Heart left ventricle (tissue), 16 donors: Measurements from ENCODE around the gene SKI. TPM values are rescaled to one million over a fixed set of nuclear protein-coding genes. Genes with fewer than 3 reads are reported as not detected.

Source experiments
- ATAC-seq, 4 donors: fragments of 200-7000 bp; cut with Tn5 transposase; one replicate each; pipeline ENCODE4 v1.9.1; 2020 to 2022; ENCODE audit warnings: moderate library complexity in 4 of 4, mild to moderate bottlenecking in 3 of 4, moderate number of reproducible peaks in 1 of 4
- DNase-seq, 5 donors: peaks; one replicate each; pipeline ENCODE4 v3.0.0-alpha.2; 2020
- H3K27ac ChIP-seq, 12 donors: fragments of 200-600 bp; sonication (generic) in 4 of 12; one replicate each; pipeline versions ENCODE4 v1.5.0 to v1.8.0; 2016 to 2022; ENCODE audit warnings: mild to moderate bottlenecking in 2 of 12
- H3K27me3 ChIP-seq, 9 donors: fragments of 200-600 bp; sonication (generic) in 2 of 9; one replicate each; pipeline versions ENCODE4 v1.5.1 to v1.8.0; 2016 to 2022; ENCODE audit warnings: mild to moderate bottlenecking in 3 of 9
- H3K36me3 ChIP-seq, 9 donors: fragments of 200-600 bp; sonication (generic) in 2 of 9; one replicate each; pipeline versions ENCODE4 v1.5.0 to v1.8.0; 2018 to 2022; ENCODE audit warnings: mild to moderate bottlenecking in 2 of 9
- H3K4me1 ChIP-seq, 12 donors: fragments of 200-600 bp; sonication (generic) in 4 of 12; one replicate each; pipeline versions ENCODE4 v1.5.0 to v1.8.0; 2016 to 2022; ENCODE audit warnings: mild to moderate bottlenecking in 3 of 12
- H3K4me3 ChIP-seq, 12 donors: fragments of 200-600 bp; sonication (generic) in 4 of 12; one replicate each; pipeline versions ENCODE4 v1.5.0 to v1.8.0; 2017 to 2022; ENCODE audit warnings: mild to moderate bottlenecking in 9 of 12, moderate library complexity in 4 of 12
- H3K9me3 ChIP-seq, 12 donors: fragments of 200-600 bp; sonication (generic) in 4 of 12; one replicate each; pipeline versions ENCODE4 v1.5.0 to v1.8.0; 2016 to 2022; ENCODE audit warnings: mild to moderate bottlenecking in 1 of 12
- CTCF ChIP-seq, 12 donors: fragments of 200-600 bp; sonication (generic) in 4 of 12; IDR thresholded peaks; one replicate each; pipeline versions ENCODE4 v1.5.0 to v1.8.0; 2018 to 2022; ENCODE audit warnings: antibody characterized with exemption in 12 of 12, mild to moderate bottlenecking in 5 of 12
- POLR2A ChIP-seq, 2 donors: fragments of 450-650 bp; IDR thresholded peaks; one replicate each; pipeline ENCODE4 v1.6.1; 2017; ENCODE audit warnings: antibody characterized with exemption in 2 of 2, mild to moderate bottlenecking in 2 of 2, moderate library complexity in 2 of 2
- WGBS, 4 donors: extraction: QIAGEN DNeasy Blood & Tissue Kit in 2 of 4; methylation state at CpG; one replicate each; pipeline versions ENCODE4 v1.1.5 to v1.1.7; 2013 to 2018; 5-methylcytosine and 5-hydroxymethylcytosine counted together
- intact Hi-C, 10 donors: fragments of 100-400 bp; cut with DNase I; formaldehyde crosslinking; loops; one replicate each; pipeline versions ENCODE4 v1.11.1 to v1.14.2; 2022
- polyA plus RNA-seq, 2 donors: library from polyadenylated mRNA; stranded (reverse); fragments of 200-250 nt; gene quantifications; one replicate each; pipeline ENCODE4 v1.2.3, GENCODE V29; 2013
- total RNA-seq, 9 donors: library from RNA; depleted of rRNA in 2 of 9; stranded (reverse); fragments of >200 nt in 2 of 9; fragmentation: NEBNext Ultra II Directional in 3 of 9; extraction: Animal tissue kit (Norgen Biotek cat#: 25700) in 3 of 9; gene quantifications; one replicate each; pipeline versions ENCODE4 v1.1.0 to v1.2.4, GENCODE V29; 2016 to 2023
- donor health status: ischemic (EF 13 %, LVEDD 7.1; RV severe dilation, severe dysfunction).
- donor health status: healthy with polysubstance abuse.
- donor health status: DM: no; HTN: yes; CAD: no.
- donor health status: DM: no; HTN: no; CAD: no.
- donor health status: ischemic (EF 25% LVEDD 6.9; RV normal size, moderate dysfunction).
- donor health status: ischemic (EF 25% LVEDD 5.7; RV mildly dilated, moderate dysfunction).
- donor health status: healthy.
- donor health status: DM: yes; HTN: yes; CAD: no.
- donor health status: ischemic (EF 35%, LVEDD 5.7; RV mildly dilated, moderate dysfunction).
- donor health status: nonischemic (EF 11% LVEDD 7.7; RV severe dilation, severe dysfunction).
- donor health status: DM: yes; HTN: yes; CAD: no.
- donor health status: PGD.
- donor health status: ischemic (EF 29% LVEDD 5.4; RV normal size, mild dysfunction).
- donor health status: nonischemic (EF 23%, LVEDD 6.1; RV moderate dilation, normal function).

Gene SKI
- total and polyA plus RNA-seq, 11 donors: 16.9 to 52.7 (median 38.9) TPM

GRCh38 chr1:2224631-2225428 lies 3.3 kb upstream of the SKI start:
- Histone ChIP-seq H3K9me3 (no peaks in the 10 kb centered on the region), H3K4me3 (no peak overlapping the region), H3K27me3 (no peaks in the 10 kb centered on the region), H3K4me1 (peaks cover 0 to 25% (median 9%) of the 10 kb centered on the region in 12 donors), H3K36me3 (no peaks in the 10 kb centered on the region), H3K27ac (no peak overlapping the region)
- TF ChIP-seq POLR2A (IDR thresholded peaks at IDR 0.05): no peak
- TF ChIP-seq CTCF (IDR thresholded peaks at IDR 0.05): no peak
- WGBS, 4 donors: 80 to 88% (median 83%) methylated on average over 9 to 18 of the region's 18 CpGs
- DNase-seq: no peak
- intact Hi-C loops: loop anchor here in 1 of 10 donors (5.0 kb wide), 1 partner anchor 87 kb away; no protein-coding TSS in a partner anchor
- ATAC-seq: no peak

GRCh38 chr1:2226525-2227345 lies 1.4 kb upstream of the SKI start:
- intact Hi-C loops: loop anchor here in 4 of 10 donors (1.0 to 5.0 kb wide), 3 partner anchors 13 to 86 kb away; no protein-coding TSS in a partner anchor
- Histone ChIP-seq H3K36me3 (no peaks in the 10 kb centered on the region), H3K9me3 (no peaks in the 10 kb centered on the region), H3K27ac (peak overlapping the region; percentile 98 to 100 (median 100)), H3K4me3 (peak overlapping the region; percentile 58 to 96 (median 85)), H3K27me3 (no peaks in the 10 kb centered on the region), H3K4me1 (peaks cover 0 to 44% (median 24%) of the 10 kb centered on the region in 12 donors)
- TF ChIP-seq CTCF (IDR thresholded peaks at IDR 0.05): no peak
- TF ChIP-seq POLR2A (IDR thresholded peaks at IDR 0.05): no peak
- WGBS, 4 donors: 17 to 53% (median 20%) methylated on average over 19 to 73 of the region's 73 CpGs
- peak in 4 of 5 donors; percentile 29 to 72 (median 42) for DNase-seq
- ATAC-seq: peak in 1 of 4 donors; percentile 0

GRCh38 chr1:2227346-2228156 lies 568 bp upstream of the SKI start:
- Histone ChIP-seq H3K4me1 (peaks cover 0 to 52% (median 31%) of the 10 kb centered on the region in 12 donors), H3K36me3 (no peaks in the 10 kb centered on the region), H3K9me3 (no peaks in the 10 kb centered on the region), H3K27me3 (no peaks in the 10 kb centered on the region), H3K4me3 (peak overlapping the region; percentile 58 to 96 (median 85)), H3K27ac (peak overlapping the region; percentile 98 to 100 (median 100))
- 0 to 1% (median 0%) methylated on average over 8 to 129 of the region's 129 CpGs; no CpG with 5 or more reads in 1 of the 4 donors for WGBS, 4 donors
- TF ChIP-seq POLR2A (IDR thresholded peaks at IDR 0.05) (peak; percentile 19 to 86), CTCF (IDR thresholded peaks at IDR 0.05) (peak in 1 of 12 donors; percentile 14)
- ATAC-seq: peak; percentile 83 to 93 (median 86)
- DNase-seq: peak; percentile 96 to 99 (median 97)
- intact Hi-C loops: loop anchor here in 4 of 10 donors (1.0 to 5.0 kb wide), 3 partner anchors 14 to 85 kb away; no protein-coding TSS in a partner anchor
